ENCODE results near the gene KISS1R. TPM values are rescaled to one million over a fixed set of nuclear protein-coding genes. Genes with fewer than 3 reads are reported as not detected.

KISS1R gene
- total RNA-seq, 4 donors from 2014 or later, result not detected

DNA sequence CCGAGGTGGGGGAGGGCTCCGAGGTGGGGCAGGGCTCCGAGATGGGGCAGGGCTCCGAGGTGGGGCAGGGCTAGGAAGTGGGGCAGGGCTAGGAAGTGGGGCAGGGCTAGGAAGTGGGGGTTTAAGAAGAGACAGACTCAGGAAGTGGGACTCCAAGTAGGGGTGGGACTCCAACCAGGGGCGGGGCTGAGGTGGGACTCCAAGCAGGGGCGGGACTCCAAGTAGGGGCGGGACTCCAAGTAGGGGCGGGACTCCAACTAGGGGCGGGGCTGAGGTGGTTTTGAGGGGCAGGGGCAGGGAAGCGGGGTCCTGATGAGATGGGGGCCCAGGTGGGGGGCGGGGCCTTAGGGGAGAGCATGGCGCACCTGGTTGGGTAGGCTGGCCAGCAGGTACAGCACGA, 44.0 kb upstream of the KISS1R start:
- Histone ChIP-seq H3K9me3 (no peaks in the 10 kb centered on the region), H3K4me3 (no peak overlapping the region), H3K36me3 (peaks cover 11 to 93% (median 78%) of the 10 kb centered on the region in 4 donors), H3K27me3 (no peaks in the 10 kb centered on the region), H3K27ac (replicated peaks in 1 of 4) (peak overlapping the region in 1 of 4 donors; percentile 73), H3K4me1 (peaks cover 16 to 36% (median 34%) of the 10 kb centered on the region in 4 donors)
- DNase-seq (ENCODE audit: extremely low spot score), result no peak
- TF ChIP-seq POLR2A (IDR thresholded peaks at IDR 0.05; ENCODE audit: low read depth), result no peak
- no peak for TF ChIP-seq EP300 (IDR thresholded peaks at IDR 0.05)
- TF ChIP-seq POLR2AphosphoS5 (IDR thresholded peaks at IDR 0.05), result no peak
- no peak for TF ChIP-seq CTCF (IDR thresholded peaks at IDR 0.05)
- 93% methylated on average over 11 of the region's 13 CpGs for WGBS
- intact Hi-C loops (cut with DNase I), result no loop called here

- no peak for TF ChIP-seq CTCF (IDR thresholded peaks at IDR 0.05)
- no peak for TF ChIP-seq EP300 (IDR thresholded peaks at IDR 0.05)
- no peak for TF ChIP-seq POLR2AphosphoS5 (IDR thresholded peaks at IDR 0.05)
- TF ChIP-seq POLR2A (IDR thresholded peaks at IDR 0.05; ENCODE audit: low read depth), result no peak
- intact Hi-C loops (cut with DNase I), result no loop called here
- Histone ChIP-seq H3K27ac (replicated peaks in 1 of 4) (no peak overlapping the region), H3K4me1 (peaks cover 16 to 35% (median 29%) of the 10 kb centered on the region in 4 donors), H3K9me3 (no peaks in the 10 kb centered on the region), H3K4me3 (no peak overlapping the region), H3K27me3 (no peaks in the 10 kb centered on the region), H3K36me3 (peaks cover 11 to 92% (median 75%) of the 10 kb centered on the region in 4 donors)
- DNase-seq (ENCODE audit: extremely low spot score), result no peak
- 100% methylated on average over 6 of the region's 22 CpGs for WGBS
Observed at GRCh38 chr19:873561-874041, 43.5 kb upstream of the KISS1R start.

DNA sequence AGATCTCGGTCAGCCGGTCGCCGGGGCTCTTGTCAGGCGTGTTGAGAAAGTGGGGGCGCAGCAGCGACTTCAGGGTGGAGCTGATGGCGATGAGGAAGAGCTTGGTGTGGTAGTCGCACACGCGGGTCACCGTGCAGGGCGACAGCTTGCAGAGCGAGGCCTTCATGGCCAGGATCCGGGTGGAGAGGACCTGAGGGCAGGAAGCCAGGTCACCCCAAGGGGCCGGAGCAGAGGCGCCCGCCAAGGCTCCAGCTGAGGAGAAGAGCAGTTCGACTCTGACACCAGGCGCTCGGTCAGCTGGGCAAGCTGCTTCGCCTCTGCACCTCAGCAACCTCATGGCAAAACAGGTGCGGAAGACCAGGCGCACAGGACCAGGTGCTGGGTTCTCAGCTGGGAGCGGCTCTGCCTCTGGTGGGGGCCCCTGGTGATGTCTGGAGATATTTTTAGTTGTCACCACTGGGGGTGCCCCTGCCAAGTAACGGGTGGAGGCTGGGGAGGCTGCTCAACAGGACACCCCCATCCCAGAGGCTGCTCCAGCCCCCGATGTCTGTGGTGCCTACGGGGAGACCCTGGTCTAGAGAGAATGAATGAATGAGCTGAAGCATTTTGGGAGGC, 41.8 kb upstream of the KISS1R start:
- Histone ChIP-seq H3K9me3 (no peaks in the 10 kb centered on the region), H3K27me3 (no peaks in the 10 kb centered on the region), H3K4me3 (no peak overlapping the region), H3K36me3 (peaks cover 20 to 92% (median 75%) of the 10 kb centered on the region in 4 donors), H3K27ac (replicated peaks in 1 of 4) (no peak overlapping the region), H3K4me1 (peaks cover 10 to 20% (median 13%) of the 10 kb centered on the region in 4 donors)
- WGBS, result 88% methylated on average over 21 of the region's 28 CpGs
- DNase-seq (ENCODE audit: extremely low spot score), result no peak
- TF ChIP-seq EP300 (IDR thresholded peaks at IDR 0.05) (no peak), POLR2AphosphoS5 (IDR thresholded peaks at IDR 0.05) (no peak), CTCF (IDR thresholded peaks at IDR 0.05) (no peak), POLR2A (IDR thresholded peaks at IDR 0.05; ENCODE audit: low read depth) (no peak)
- intact Hi-C loops (cut with DNase I), result no loop called here

- intact Hi-C loops (cut with DNase I), result no loop called here
- WGBS, result 76% methylated on average over 17 of the region's 18 CpGs
- peaks cover 8 to 15% (median 11%) of the 10 kb centered on the region in 4 donors for H3K4me1 ChIP-seq
- TF ChIP-seq POLR2A (IDR thresholded peaks at IDR 0.05; ENCODE audit: low read depth) (no peak), CTCF (IDR thresholded peaks at IDR 0.05) (no peak), POLR2AphosphoS5 (IDR thresholded peaks at IDR 0.05) (no peak), EP300 (IDR thresholded peaks at IDR 0.05) (no peak)
- DNase-seq (ENCODE audit: extremely low spot score), result no peak
- no peaks in the 10 kb centered on the region for H3K9me3 ChIP-seq
- H3K4me3 ChIP-seq, result no peak overlapping the region
- no peak overlapping the region for H3K27ac ChIP-seq (replicated peaks in 1 of 4)
- H3K36me3 ChIP-seq, result peaks cover 26 to 92% (median 76%) of the 10 kb centered on the region in 4 donors
- H3K27me3 ChIP-seq, result no peaks in the 10 kb centered on the region
Observed at GRCh38 chr19:876089-876488, 41.0 kb upstream of the KISS1R start.

Data from esophagus muscularis mucosa (tissue), 4 donors.